SH-SY5Y (cell line): ENCODE data around the gene RFNG.

Experiments used
- GATA2 ChIP-seq: IDR thresholded peaks from 2 replicates; pipeline ENCODE4 v1.6.1; 2011; ENCODE audit warnings: mild to moderate bottlenecking, low read depth, low read length
- GATA3 ChIP-seq: IDR thresholded peaks from 2 replicates; pipeline ENCODE4 v1.6.1; 2011; ENCODE audit warnings: low read depth, mild to moderate bottlenecking, low read length, moderate library complexity

DNA sequence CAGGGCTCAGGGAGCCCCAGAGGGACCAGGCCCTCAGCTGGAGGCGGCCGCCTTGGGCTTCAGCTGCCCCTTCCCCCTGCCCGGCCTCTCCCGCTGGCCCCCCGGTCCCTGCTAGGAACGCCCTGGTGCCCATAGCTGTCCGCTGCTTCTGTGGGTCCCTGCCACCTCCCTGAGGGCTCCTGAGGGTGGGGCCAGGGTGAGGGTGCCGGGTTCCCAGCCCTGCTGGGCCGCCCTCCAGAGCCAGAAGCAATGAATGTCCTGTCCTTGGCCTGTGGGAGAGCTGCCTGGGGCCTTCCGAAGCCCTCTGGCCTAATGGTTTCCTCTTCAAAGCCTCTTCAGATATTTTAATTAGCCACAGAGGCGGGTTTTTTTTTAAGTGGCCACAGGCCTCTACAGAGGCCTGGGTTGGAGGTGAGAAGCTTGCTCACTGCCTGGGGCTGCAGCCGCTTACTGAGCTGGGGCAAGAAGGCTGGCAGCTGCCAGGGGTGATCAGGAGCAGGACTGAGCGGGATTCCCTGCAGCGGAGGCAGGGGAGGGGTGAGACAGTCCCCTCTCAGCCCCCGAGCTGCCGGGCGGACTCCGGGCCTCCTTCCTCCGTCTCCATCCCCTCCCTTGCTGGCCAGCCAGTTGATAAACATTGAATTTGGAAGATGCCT, 38.8 kb downstream of the RFNG start:
- TF ChIP-seq GATA2 (no peak), GATA3 (no peak)
